CD14-positive monocyte (primary cell): ENCODE measurements around the gene MTG2. TPM values are rescaled to one million over a fixed set of nuclear protein-coding genes. Genes with fewer than 3 reads are reported as not detected.

Experiments
- DNase-seq, 3 donors: peaks; one replicate each; pipeline ENCODE4 v3.0.0-alpha.2; 2011 to 2022
- H2AFZ ChIP-seq: 2 replicates; pipeline ENCODE4 v1.6.0; 2012; ENCODE audit warnings: mild to moderate bottlenecking, low read depth, low read length, inconsistent platforms; ENCODE audit not compliant: insufficient read depth, poor library complexity, severe bottlenecking
- H3K27ac ChIP-seq, 2 donors: 1 replicate in 1 of 2; 2 replicates in 1 of 2; pipeline ENCODE4 v1.5.1; 2012 to 2013; ENCODE audit warnings: low read length in 2 of 2, control low read depth in 1 of 2, inconsistent platforms in 1 of 2, low read depth in 1 of 2, mild to moderate bottlenecking in 1 of 2
- H3K27me3 ChIP-seq, 2 donors: one replicate each; pipeline versions ENCODE4 v1.6.0 to v1.6.1; 2011 to 2013; ENCODE audit warnings: low read length in 2 of 2; ENCODE audit not compliant: control insufficient read depth in 2 of 2, insufficient read depth in 2 of 2
- H3K36me3 ChIP-seq, 2 donors: replicated peaks in 1 of 2; 1 replicate in 1 of 2; 2 replicates in 1 of 2; pipeline versions ENCODE4 v1.5.1 to v1.6.1; 2012 to 2013; ENCODE audit warnings: low read length in 2 of 2, control low read depth in 1 of 2, inconsistent platforms in 1 of 2, mild to moderate bottlenecking in 1 of 2; ENCODE audit not compliant: insufficient read depth in 2 of 2, control insufficient read depth in 1 of 2
- H3K4me1 ChIP-seq, 2 donors: 1 replicate in 1 of 2; 2 replicates in 1 of 2; pipeline versions ENCODE4 v1.5.1 to v1.6.1; 2012 to 2013; ENCODE audit warnings: low read length in 2 of 2, control low read depth in 1 of 2, inconsistent platforms in 1 of 2, mild to moderate bottlenecking in 1 of 2, moderate library complexity in 1 of 2; ENCODE audit not compliant: insufficient read depth in 2 of 2, control insufficient read depth in 1 of 2
- H3K4me2 ChIP-seq: replicated peaks from 2 replicates; pipeline ENCODE3; 2012; ENCODE audit warnings: low read length, moderate library complexity, mild to moderate bottlenecking; ENCODE audit not compliant: poor library complexity, severe bottlenecking; ENCODE audit errors: extremely low read depth
- H3K4me3 ChIP-seq, 3 experiments: fragments of 200-600 bp in 1 of 3; sonication (generic) in 1 of 3; replicated peaks in 1 of 3; 1 replicate in 2 of 3; 2 replicates in 1 of 3; pipeline ENCODE4 v1.5.1; 2011 to 2013; ENCODE audit warnings: low read length in 3 of 3, mild to moderate bottlenecking in 3 of 3, control low read depth in 2 of 3, low read depth in 2 of 3, inconsistent platforms in 1 of 3, moderate library complexity in 1 of 3
- H3K79me2 ChIP-seq: 2 replicates; pipeline ENCODE4 v1.6.0; 2012; ENCODE audit warnings: mild to moderate bottlenecking, control low read depth, inconsistent platforms, low read length, moderate library complexity; ENCODE audit not compliant: insufficient read depth
- H3K9ac ChIP-seq: 2 replicates; pipeline ENCODE4 v1.6.0; 2017; ENCODE audit warnings: low read length, mild to moderate bottlenecking; ENCODE audit not compliant: insufficient read depth, poor library complexity, severe bottlenecking
- H3K9me3 ChIP-seq, 2 donors: replicated peaks in 1 of 2; 1 replicate in 1 of 2; 2 replicates in 1 of 2; pipeline versions ENCODE4 v1.5.1 to v1.6.1; 2012 to 2013; ENCODE audit warnings: low read length in 2 of 2, control low read depth in 1 of 2; ENCODE audit not compliant: control insufficient read depth in 1 of 2, insufficient read depth in 1 of 2
- H4K20me1 ChIP-seq: 2 replicates; pipeline ENCODE4 v1.6.0; 2012; ENCODE audit warnings: mild to moderate bottlenecking, low read length, control low read depth, moderate library complexity; ENCODE audit not compliant: insufficient read depth
- H3K27ac Mint-ChIP-seq, 7 donors: one replicate each; pipeline ENCODE4 v1.8.0; 2020; ENCODE audit warnings: mild to moderate bottlenecking in 7 of 7, mixed read lengths in 7 of 7, moderate library complexity in 6 of 7, inconsistent platforms in 2 of 7
- H3K27me3 Mint-ChIP-seq, 3 donors: one replicate each; pipeline ENCODE4 v1.8.0; 2021 to 2022; ENCODE audit warnings: low read depth in 3 of 3, mild to moderate bottlenecking in 3 of 3, mixed read lengths in 3 of 3, moderate library complexity in 3 of 3, inconsistent platforms in 1 of 3
- H3K36me3 Mint-ChIP-seq, 2 donors: one replicate each; pipeline ENCODE4 v1.8.0; 2020; ENCODE audit warnings: mixed read lengths in 2 of 2, inconsistent platforms in 1 of 2, mild to moderate bottlenecking in 1 of 2
- H3K4me1 Mint-ChIP-seq: one replicate; pipeline ENCODE4 v1.8.0; 2020; ENCODE audit warnings: mild to moderate bottlenecking, mixed read lengths
- H3K4me3 Mint-ChIP-seq, 2 donors: one replicate each; pipeline ENCODE4 v1.8.0; 2020; ENCODE audit warnings: mild to moderate bottlenecking in 2 of 2, mixed read lengths in 2 of 2, moderate library complexity in 1 of 2
- H3K9me3 Mint-ChIP-seq, 7 donors: one replicate each; pipeline ENCODE4 v1.8.0; 2020 to 2022; ENCODE audit warnings: mixed read lengths in 7 of 7, mild to moderate bottlenecking in 6 of 7, moderate library complexity in 6 of 7, inconsistent platforms in 2 of 7
- CTCF ChIP-seq: fragments of 200-600 bp; IDR thresholded peaks from one replicate; pipeline ENCODE4 v1.8.0; 2022; ENCODE audit warnings: antibody characterized with exemption, mild to moderate bottlenecking
- WGBS: methylation state at CpG from one replicate; pipeline ENCODE4 v1.1.5; 2013; ENCODE audit warnings: missing lambda C conversion rate; ENCODE audit not compliant: insufficient coverage; 5-methylcytosine and 5-hydroxymethylcytosine counted together
- intact Hi-C, 2 donors: fragments of 100-400 bp; cut with micrococcal nuclease; formaldehyde crosslinking; loops; one replicate each; pipeline versions ENCODE4 v1.15.0 to v1.15.1; 2023
- polyA plus RNA-seq, 3 donors: library from polyadenylated mRNA; depleted of rRNA in 1 of 3; unstranded in 2 of 3; stranded (reverse) in 1 of 3; fragments of 300-500 nt in 2 of 3; fragments of >200 nt in 1 of 3; fragmentation: Illumina TruSeq in 2 of 3; gene quantifications; 1 replicate in 2 of 3; 2 replicates in 1 of 3; pipeline ENCODE4 v1.2.3, GENCODE V29; 2012 to 2021

MTG2 gene
- polyA plus RNA-seq, 3 donors: 10.8 to 16.1 (median 14.9) TPM

GRCh38 chr20:62226707-62227590 lies 44.1 kb downstream of the MTG2 start:
- Histone ChIP-seq H3K27ac (no peak overlapping the region), H3K4me2 (no peak overlapping the region), H3K27me3 (peaks cover 0 to 6% of the 10 kb centered on the region in 2 donors), H3K9me3 (peaks cover 0 to 11% of the 10 kb centered on the region in 2 donors), H2AFZ (no peak overlapping the region), H3K36me3 (no peaks in the 10 kb centered on the region), H3K79me2 (no peaks in the 10 kb centered on the region), H3K4me1 (no peaks in the 10 kb centered on the region), H3K9ac (no peak overlapping the region), H3K4me3 (no peak overlapping the region), H4K20me1 (no peaks in the 10 kb centered on the region)
- no peak for DNase-seq
- Mint-ChIP-seq H3K4me1 (no peaks in the 10 kb centered on the region), H3K9me3 (peaks cover 0 to 3% (median 0%) of the 10 kb centered on the region in 7 donors), H3K36me3 (no peaks in the 10 kb centered on the region), H3K4me3 (no peak overlapping the region), H3K27ac (no peak overlapping the region), H3K27me3 (peaks cover 7 to 35% (median 34%) of the 10 kb centered on the region in 3 donors)
- 78% methylated on average over 22 of the region's 24 CpGs for WGBS
- intact Hi-C loops: no loop called here
- TF ChIP-seq CTCF: no peak

- Histone ChIP-seq H4K20me1 (no peaks in the 10 kb centered on the region), H2AFZ (no peak overlapping the region), H3K79me2 (no peaks in the 10 kb centered on the region), H3K4me2 (no peak overlapping the region), H3K4me1 (no peaks in the 10 kb centered on the region), H3K27me3 (peaks cover 0 to 2% of the 10 kb centered on the region in 2 donors), H3K36me3 (no peaks in the 10 kb centered on the region), H3K27ac (no peak overlapping the region), H3K9me3 (peaks cover 0 to 11% of the 10 kb centered on the region in 2 donors), H3K4me3 (no peak overlapping the region), H3K9ac (no peak overlapping the region)
- no peak for DNase-seq
- Mint-ChIP-seq H3K9me3 (peaks cover 0 to 3% (median 0%) of the 10 kb centered on the region in 7 donors), H3K36me3 (no peaks in the 10 kb centered on the region), H3K4me1 (no peaks in the 10 kb centered on the region), H3K27ac (no peak overlapping the region), H3K4me3 (no peak overlapping the region), H3K27me3 (peaks cover 7 to 29% (median 28%) of the 10 kb centered on the region in 3 donors)
- no peak for TF ChIP-seq CTCF
- intact Hi-C loops: no loop called here
- WGBS: 65% methylated on average over 9 of the region's 10 CpGs
These were observed 44.8 kb downstream of the MTG2 start for GRCh38 chr20:62227591-62227976.
